HepG2 (cell line): ENCODE measurements around the gene IFNAR2. TPM values are rescaled to one million over a fixed set of nuclear protein-coding genes. Genes with fewer than 3 reads are reported as not detected.

Source experiments
- ATAC-seq: fragments of 200-7000 bp; cut with Tn5 transposase; 3 replicates; pipeline ENCODE4 v1.9.1; 2020; ENCODE audit warnings: mild to moderate bottlenecking, moderate library complexity
- BruUV-seq: library from RNA; stranded (reverse); fragments of 400-500 nt; replicated peaks from 2 replicates; lab custom pipeline; 2021; lab: Mats Ljungman, UMichigan
- CTCF ChIA-PET: fragments of 300-600 bp; formaldehyde crosslinking; extraction: SDS; loops from one replicate; lab custom pipeline; 2021; ENCODE audit warnings: low total read pairs, inconsistent platforms, low intra/inter-chr PET ratio; lab: Yijun Ruan, JAX
- POLR2A ChIA-PET: fragments of 350-600 bp; sonication (Branson Sonifier 250); formaldehyde crosslinking; loops from one replicate; lab custom pipeline; 2020; ENCODE audit warnings: antibody characterized with exemption, inconsistent platforms; lab: Yijun Ruan, JAX
- DNase-seq: peaks from one replicate; pipeline ENCODE4 v3.0.0-alpha.2; 2015; ENCODE audit warnings: low spot score
- FAIRE-seq: peaks from 3 replicates; lab custom pipeline; 2011; peaks lifted over from hg19 to GRCh38; lab: Jason Lieb, UNC
- H2AFZ ChIP-seq: one replicate; pipeline ENCODE4 v1.6.1; 2011; ENCODE audit warnings: low read length, inconsistent platforms
- H3K27ac ChIP-seq: fragments of 300-600 bp; 3 replicates; pipeline ENCODE4 v1.8.0; 2011; ENCODE audit warnings: mixed run types, mild to moderate bottlenecking, mixed read lengths, low read length, inconsistent platforms; ENCODE audit not compliant: insufficient read depth; ENCODE audit errors: extremely low read length
- H3K27me3 ChIP-seq, 2 experiments: fragments of 200-600 bp in 1 of 2; 2 replicates in 1 of 2; 3 replicates in 1 of 2; pipeline versions ENCODE4 v1.6.0 to v1.8.0; 2011; ENCODE audit warnings: low read length in 2 of 2, mild to moderate bottlenecking in 2 of 2, moderate library complexity in 2 of 2, inconsistent platforms in 1 of 2; ENCODE audit not compliant: insufficient read depth in 2 of 2, control insufficient read depth in 1 of 2
- H3K36me3 ChIP-seq, 2 experiments: fragments of 200-600 bp in 1 of 2; replicated peaks in 1 of 2; 2 replicates in 1 of 2; 3 replicates in 1 of 2; pipeline versions ENCODE4 v1.5.1 to v1.8.0; 2011; ENCODE audit warnings: low read length in 2 of 2, inconsistent platforms in 1 of 2; ENCODE audit not compliant: insufficient read depth in 2 of 2, control insufficient read depth in 1 of 2
- H3K4me1 ChIP-seq: 2 replicates; pipeline ENCODE4 v1.5.1; 2012; ENCODE audit warnings: low read length, inconsistent platforms; ENCODE audit not compliant: insufficient read depth
- H3K4me2 ChIP-seq: 2 replicates; pipeline ENCODE4 v1.6.0; 2011; ENCODE audit warnings: low read depth, low read length, inconsistent platforms
- H3K4me3 ChIP-seq, 3 experiments: fragments of 200-600 bp in 1 of 3; sonication (generic), shearing (Covaris generic) in 1 of 3; replicated peaks in 1 of 3; 2 replicates each; pipeline ENCODE4 v1.5.1; 2011 to 2016; ENCODE audit warnings: low read length in 3 of 3, inconsistent platforms in 2 of 3, low read depth in 2 of 3, mild to moderate bottlenecking in 2 of 3, control low read depth in 1 of 3, mixed read lengths in 1 of 3; ENCODE audit not compliant: insufficient read depth in 1 of 3
- H3K79me2 ChIP-seq: one replicate; pipeline ENCODE4 v1.6.1; 2011; ENCODE audit warnings: low read length, inconsistent platforms; ENCODE audit not compliant: insufficient read depth
- H3K9ac ChIP-seq: 2 replicates; pipeline ENCODE4 v1.6.0; 2011; ENCODE audit warnings: mild to moderate bottlenecking, low read depth, low read length, inconsistent platforms; ENCODE audit not compliant: insufficient read depth
- H3K9me3 ChIP-seq: 2 replicates; pipeline ENCODE4 v1.5.1; 2012; ENCODE audit warnings: mild to moderate bottlenecking, low read length
- H4K20me1 ChIP-seq: 2 replicates; pipeline ENCODE4 v1.6.0; 2011; ENCODE audit warnings: inconsistent platforms, mild to moderate bottlenecking, low read length, moderate library complexity; ENCODE audit not compliant: insufficient read depth
- CENPT ChIP-seq: sonication (generic); formaldehyde crosslinking; IDR thresholded peaks from 2 replicates; pipeline ENCODE4 v1.8.0; 2022; ENCODE audit warnings: low read depth, mild to moderate bottlenecking, moderate library complexity, missing genetic modification reagents
- KLF11 ChIP-seq: IDR thresholded peaks from 2 replicates; pipeline ENCODE4 v1.6.1; 2016; ENCODE audit warnings: missing compliant biosample characterization
- MAFK ChIP-seq, 2 experiments: IDR thresholded peaks in 1 of 2; conservative IDR thresholded peaks in 1 of 2; 2 replicates each; pipeline ENCODE4 v1.6.1; 2011; ENCODE audit warnings: improper control_type of control experiment in 2 of 2, low read length in 2 of 2
- MATR3 ChIP-seq: sonication (generic); formaldehyde crosslinking; IDR thresholded peaks from 2 replicates; pipeline ENCODE4 v1.4.0; 2020; ENCODE audit warnings: missing genetic modification reagents
- NKX3-1 ChIP-seq: sonication (generic); formaldehyde crosslinking; IDR thresholded peaks from 2 replicates; pipeline ENCODE4 v1.5.0; 2020; ENCODE audit warnings: missing genetic modification reagents
- NR1H2 ChIP-seq: sonication (generic); formaldehyde crosslinking; IDR thresholded peaks from 2 replicates; pipeline ENCODE4 v1.8.1; 2022; ENCODE audit warnings: low read depth, missing genetic modification reagents, borderline replicate concordance
- ZBTB1 ChIP-seq: sonication (generic); formaldehyde crosslinking; IDR thresholded peaks from 2 replicates; pipeline ENCODE4 v1.4.0; 2020; ENCODE audit warnings: missing genetic modification reagents, borderline replicate concordance
- ZFP37 ChIP-seq: sonication (generic); formaldehyde crosslinking; IDR thresholded peaks from 2 replicates; pipeline ENCODE4 v1.4.0; 2020; ENCODE audit warnings: missing genetic modification reagents, borderline replicate concordance
- ZMAT3 ChIP-seq: sonication (generic); formaldehyde crosslinking; conservative IDR thresholded peaks from 2 replicates; pipeline ENCODE4 v1.7.0; 2021; ENCODE audit warnings: missing genetic modification reagents
- ZNF879 ChIP-seq: sonication (generic); formaldehyde crosslinking; IDR thresholded peaks from 2 replicates; pipeline ENCODE4 v1.8.1; 2023; ENCODE audit warnings: missing genetic modification reagents
- WGBS: methylation state at CpG from one replicate; pipeline ENCODE4 v1.1.6; 2017; ENCODE audit warnings: low lambda C conversion rate; 5-methylcytosine and 5-hydroxymethylcytosine counted together
- in situ Hi-C: cut with HindIII; loops from 2 replicates; pipeline ENCODE4 v1.10.0; 2017; ENCODE audit warnings: low pct_unique_long_range_greater_than_20kb; ENCODE audit not compliant: extremely low pct_ligation_motif_present
- intact Hi-C: fragments of 100-400 bp; cut with micrococcal nuclease; formaldehyde crosslinking; loops from one replicate; pipeline ENCODE4 v1.10.0; 2022; ENCODE audit not compliant: unreplicated experiment
- polyA plus RNA-seq, 8 experiments: library from polyadenylated mRNA; depleted of rRNA in 3 of 8; stranded (reverse) in 7 of 8; unstranded in 1 of 8; fragments of >200 nt; fragmentation: Illumina TruSeq in 4 of 8; extraction: Trizol in 4 of 8; gene quantifications; 2 replicates each; pipeline versions ENCODE4 v1.2.1 to v1.2.3, GENCODE V29; 2011 to 2016; ENCODE audit warnings: low read depth in 4 of 8, missing spikeins in 1 of 8, mixed read lengths in 1 of 8; ENCODE audit not compliant: insufficient read depth in 1 of 8
- total RNA-seq, 5 experiments: library from RNA; depleted of rRNA; stranded (reverse); fragments of >200 nt; fragmentation: Illumina TruSeq; extraction: Trizol; gene quantifications; 2 replicates each; pipeline ENCODE4 v1.2.3, GENCODE V29; 2016; ENCODE audit warnings: low read depth in 1 of 5
- TF ChIP-seq, protein P1 (sequence below): sonication (generic); formaldehyde crosslinking; IDR thresholded peaks from 2 replicates; pipeline ENCODE4 v1.8.1; 2023; ENCODE audit warnings: mild to moderate bottlenecking, missing genetic modification reagents, borderline replicate concordance
- TF ChIP-seq, protein P2 (sequence below): IDR thresholded peaks from 2 replicates; pipeline ENCODE4 v1.6.1; 2016; ENCODE audit warnings: missing biosample characterization, missing genetic modification reagents, low read depth
- TF ChIP-seq, protein P3 (sequence below): IDR thresholded peaks from 2 replicates; pipeline ENCODE4 v1.6.1; 2012; ENCODE audit warnings: low read length, improper control_type of control experiment
- TF ChIP-seq, protein P4 (sequence below): sonication (generic); formaldehyde crosslinking; IDR thresholded peaks from 2 replicates; pipeline ENCODE4 v1.5.0; 2020; ENCODE audit warnings: mild to moderate bottlenecking, missing genetic modification reagents

IFNAR2 gene
- total and polyA plus RNA-seq, 2 of the 13 experiments (the other 11 are each of a cell fraction or from before 2014, with no cell fraction given), result 5.1 to 24.1 TPM

DNA sequence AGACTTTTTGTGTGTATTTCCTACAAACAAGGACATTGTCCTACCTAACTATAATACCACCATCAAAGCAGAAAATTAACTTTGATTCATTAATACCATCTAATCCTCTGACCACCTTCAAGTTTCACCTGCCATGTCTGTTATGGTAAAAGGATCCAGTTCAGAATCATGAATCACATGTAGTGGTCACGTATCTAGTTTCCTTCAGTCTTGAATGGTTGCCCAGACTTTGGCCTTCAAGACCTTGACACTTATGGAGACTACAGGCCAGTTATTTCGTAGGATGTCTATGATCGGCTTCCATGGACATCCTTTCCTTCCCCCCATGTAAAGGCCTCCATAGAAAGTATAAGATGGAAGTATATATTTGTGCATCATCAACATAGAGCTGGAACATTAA lies 10.4 kb upstream of the IFNAR2 start:
- H2AFZ ChIP-seq, result no peak overlapping the region
- no peak for DNase-seq
- no peak for TF ChIP-seq NR1H2 (CRISPR knock-in tag)
- TF ChIP-seq, protein P1, sequence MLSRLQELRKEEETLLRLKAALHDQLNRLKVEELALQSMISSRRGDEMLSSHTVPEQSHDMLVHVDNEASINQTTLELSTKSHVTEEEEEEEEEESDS (CRISPR knock-in tag), result no peak
- TF ChIP-seq ZMAT3 (CRISPR knock-in tag), result no peak
- TF ChIP-seq ZFP37 (CRISPR knock-in tag), result no peak
- TF ChIP-seq ZNF879 (CRISPR knock-in tag), result no peak
- TF ChIP-seq, protein P2, sequence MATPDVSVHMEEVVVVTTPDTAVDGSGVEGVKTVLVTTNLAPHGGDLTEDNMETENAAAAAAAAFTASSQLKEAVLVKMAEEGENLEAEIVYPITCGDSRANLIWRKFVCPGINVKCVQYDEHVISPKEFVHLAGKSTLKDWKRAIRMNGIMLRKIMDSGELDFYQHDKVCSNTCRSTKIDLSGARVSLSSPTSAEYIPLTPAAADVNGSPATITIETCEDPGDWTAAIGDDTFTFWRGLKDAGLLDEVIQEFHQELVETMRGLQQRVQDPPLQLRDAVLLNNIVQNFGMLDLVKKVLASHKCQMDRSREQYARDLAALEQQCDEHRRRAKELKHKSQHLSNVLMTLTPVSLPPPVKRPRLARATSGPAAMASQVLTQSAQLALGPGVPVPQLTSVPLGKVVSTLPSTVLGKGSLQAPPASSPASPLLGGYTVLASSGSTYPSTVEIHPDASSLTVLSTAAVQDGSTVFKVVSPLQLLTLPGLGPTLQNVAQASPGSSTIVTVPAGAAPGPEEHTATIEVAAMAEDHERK (CRISPR knock-in tag), result no peak
- no peak for TF ChIP-seq MATR3 (CRISPR knock-in tag)
- TF ChIP-seq, protein P3, sequence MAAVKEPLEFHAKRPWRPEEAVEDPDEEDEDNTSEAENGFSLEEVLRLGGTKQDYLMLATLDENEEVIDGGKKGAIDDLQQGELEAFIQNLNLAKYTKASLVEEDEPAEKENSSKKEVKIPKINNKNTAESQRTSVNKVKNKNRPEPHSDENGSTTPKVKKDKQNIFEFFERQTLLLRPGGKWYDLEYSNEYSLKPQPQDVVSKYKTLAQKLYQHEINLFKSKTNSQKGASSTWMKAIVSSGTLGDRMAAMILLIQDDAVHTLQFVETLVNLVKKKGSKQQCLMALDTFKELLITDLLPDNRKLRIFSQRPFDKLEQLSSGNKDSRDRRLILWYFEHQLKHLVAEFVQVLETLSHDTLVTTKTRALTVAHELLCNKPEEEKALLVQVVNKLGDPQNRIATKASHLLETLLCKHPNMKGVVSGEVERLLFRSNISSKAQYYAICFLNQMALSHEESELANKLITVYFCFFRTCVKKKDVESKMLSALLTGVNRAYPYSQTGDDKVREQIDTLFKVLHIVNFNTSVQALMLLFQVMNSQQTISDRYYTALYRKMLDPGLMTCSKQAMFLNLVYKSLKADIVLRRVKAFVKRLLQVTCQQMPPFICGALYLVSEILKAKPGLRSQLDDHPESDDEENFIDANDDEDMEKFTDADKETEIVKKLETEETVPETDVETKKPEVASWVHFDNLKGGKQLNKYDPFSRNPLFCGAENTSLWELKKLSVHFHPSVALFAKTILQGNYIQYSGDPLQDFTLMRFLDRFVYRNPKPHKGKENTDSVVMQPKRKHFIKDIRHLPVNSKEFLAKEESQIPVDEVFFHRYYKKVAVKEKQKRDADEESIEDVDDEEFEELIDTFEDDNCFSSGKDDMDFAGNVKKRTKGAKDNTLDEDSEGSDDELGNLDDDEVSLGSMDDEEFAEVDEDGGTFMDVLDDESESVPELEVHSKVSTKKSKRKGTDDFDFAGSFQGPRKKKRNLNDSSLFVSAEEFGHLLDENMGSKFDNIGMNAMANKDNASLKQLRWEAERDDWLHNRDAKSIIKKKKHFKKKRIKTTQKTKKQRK, result no peak
- no peak for TF ChIP-seq ZBTB1 (CRISPR knock-in tag)
- no peak for TF ChIP-seq MAFK (conservative IDR thresholded peaks at IDR 0.05 in 1 of 2, IDR thresholded peaks at IDR 0.05 in 1 of 2; ENCODE audit: low read length in 2 of 2)
- no peak for TF ChIP-seq KLF11 (CRISPR knock-in tag)
- TF ChIP-seq, protein P4, sequence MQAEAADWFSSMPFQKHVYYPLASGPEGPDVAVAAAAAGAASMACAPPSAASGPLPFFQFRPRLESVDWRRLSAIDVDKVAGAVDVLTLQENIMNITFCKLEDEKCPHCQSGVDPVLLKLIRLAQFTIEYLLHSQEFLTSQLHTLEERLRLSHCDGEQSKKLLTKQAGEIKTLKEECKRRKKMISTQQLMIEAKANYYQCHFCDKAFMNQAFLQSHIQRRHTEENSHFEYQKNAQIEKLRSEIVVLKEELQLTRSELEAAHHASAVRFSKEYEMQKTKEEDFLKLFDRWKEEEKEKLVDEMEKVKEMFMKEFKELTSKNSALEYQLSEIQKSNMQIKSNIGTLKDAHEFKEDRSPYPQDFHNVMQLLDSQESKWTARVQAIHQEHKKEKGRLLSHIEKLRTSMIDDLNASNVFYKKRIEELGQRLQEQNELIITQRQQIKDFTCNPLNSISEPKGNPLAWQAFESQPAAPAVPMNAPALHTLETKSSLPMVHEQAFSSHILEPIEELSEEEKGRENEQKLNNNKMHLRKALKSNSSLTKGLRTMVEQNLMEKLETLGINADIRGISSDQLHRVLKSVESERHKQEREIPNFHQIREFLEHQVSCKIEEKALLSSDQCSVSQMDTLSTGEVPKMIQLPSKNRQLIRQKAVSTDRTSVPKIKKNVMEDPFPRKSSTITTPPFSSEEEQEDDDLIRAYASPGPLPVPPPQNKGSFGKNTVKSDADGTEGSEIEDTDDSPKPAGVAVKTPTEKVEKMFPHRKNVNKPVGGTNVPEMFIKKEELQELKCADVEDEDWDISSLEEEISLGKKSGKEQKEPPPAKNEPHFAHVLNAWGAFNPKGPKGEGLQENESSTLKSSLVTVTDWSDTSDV (CRISPR knock-in tag), result no peak
- no peak for TF ChIP-seq NKX3-1 (CRISPR knock-in tag)
- no peak for TF ChIP-seq CENPT (CRISPR knock-in tag)
- POLR2A ChIA-PET, result no interaction called here
- no peak overlapping the region for H3K9ac ChIP-seq
- in situ Hi-C loops, result no loop called here
- no peak for FAIRE-seq
- WGBS, result 69% methylated on average over 3 of the region's 3 CpGs
- H3K27ac ChIP-seq, result no peak overlapping the region
- no peak for ATAC-seq
- no peaks in the 10 kb centered on the region for H3K9me3 ChIP-seq
- BruUV-seq, result no TSS peak
- H4K20me1 ChIP-seq, result no peaks in the 10 kb centered on the region
- no peaks in the 10 kb centered on the region for H3K36me3 ChIP-seq
- H3K4me3 ChIP-seq, result no peak overlapping the region
- no peaks in the 10 kb centered on the region for H3K27me3 ChIP-seq
- intact Hi-C loops, result no loop called here
- CTCF ChIA-PET, result no interaction called here
- H3K4me2 ChIP-seq, result no peak overlapping the region
- no peaks in the 10 kb centered on the region for H3K79me2 ChIP-seq
- peaks cover 35% of the 10 kb centered on the region for H3K4me1 ChIP-seq
